Left ventricle myocardium superior (tissue), 1 donor: ENCODE measurements around the gene NUDT1. TPM values are rescaled to one million over a fixed set of nuclear protein-coding genes. Genes with fewer than 3 reads are reported as not detected.

Experiments
- ATAC-seq: fragments of 200-7000 bp; cut with Tn5 transposase; one replicate; pipeline ENCODE4 v1.9.1; 2020; ENCODE audit warnings: mild to moderate bottlenecking, moderate library complexity
- DNase-seq: peaks from one replicate; pipeline ENCODE4 v3.0.0-alpha.2; 2020
- intact Hi-C: fragments of 100-400 bp; cut with micrococcal nuclease; formaldehyde crosslinking; loops from one replicate; pipeline ENCODE4 v1.11.0; 2022
- total RNA-seq: library from RNA; stranded (reverse); fragmentation: NEBNext Ultra II Directional; extraction: Animal tissue kit (Norgen Biotek cat#: 25700); gene quantifications from one replicate; pipeline ENCODE4 v1.2.1, GENCODE V29; 2021
- donor health status: DM: no; HTN: yes; CAD: no; lungs with severe emphysema.

The NUDT1 gene
- total RNA-seq, 1 donor from 2014 or later: 13.2 TPM

DNA sequence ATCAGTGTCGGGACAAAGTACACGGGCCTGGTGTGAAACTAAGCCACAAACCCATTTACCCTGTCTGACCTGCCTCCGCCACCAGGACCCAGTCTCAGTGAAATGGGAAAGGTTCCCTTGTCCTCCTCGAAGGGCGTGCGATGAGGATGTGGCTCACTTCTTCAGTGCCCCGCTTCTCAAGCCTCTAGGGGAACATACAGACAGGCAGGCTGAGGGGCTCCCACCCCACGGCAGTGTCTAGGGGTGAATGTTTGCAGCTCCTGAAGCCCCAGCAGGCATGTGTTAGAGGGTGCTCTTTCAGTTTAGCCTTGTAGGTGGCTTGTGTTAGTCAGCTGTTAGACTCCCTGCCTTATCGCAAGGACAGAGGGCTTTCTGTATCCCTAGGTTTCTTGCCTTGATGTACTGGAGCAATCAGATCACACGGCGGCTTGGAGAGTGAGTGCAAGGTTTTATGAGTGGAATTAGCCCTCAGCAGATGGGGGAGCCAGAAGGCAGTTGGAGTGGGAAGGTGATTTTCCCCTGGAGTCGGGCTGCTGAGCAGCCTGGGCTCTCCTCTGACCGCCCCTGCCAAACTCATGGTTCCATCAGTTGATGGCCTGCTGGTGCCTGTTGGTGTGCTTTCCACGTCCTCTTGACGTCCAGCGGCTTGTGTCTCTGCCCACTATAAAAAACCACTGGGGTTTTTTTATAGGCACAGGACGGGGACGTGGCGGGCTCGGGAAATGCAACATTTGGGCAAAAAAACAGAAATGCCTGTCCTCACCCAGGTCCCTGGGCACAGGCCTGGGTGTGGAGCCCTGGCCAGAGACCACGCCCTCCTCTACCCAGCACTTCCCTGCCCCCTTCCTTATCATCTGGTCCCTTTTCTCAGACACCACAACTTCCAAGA, 759 bp downstream of the NUDT1 start:
- no peak for DNase-seq
- no peak for ATAC-seq
- intact Hi-C loops: no loop called here

DNA sequence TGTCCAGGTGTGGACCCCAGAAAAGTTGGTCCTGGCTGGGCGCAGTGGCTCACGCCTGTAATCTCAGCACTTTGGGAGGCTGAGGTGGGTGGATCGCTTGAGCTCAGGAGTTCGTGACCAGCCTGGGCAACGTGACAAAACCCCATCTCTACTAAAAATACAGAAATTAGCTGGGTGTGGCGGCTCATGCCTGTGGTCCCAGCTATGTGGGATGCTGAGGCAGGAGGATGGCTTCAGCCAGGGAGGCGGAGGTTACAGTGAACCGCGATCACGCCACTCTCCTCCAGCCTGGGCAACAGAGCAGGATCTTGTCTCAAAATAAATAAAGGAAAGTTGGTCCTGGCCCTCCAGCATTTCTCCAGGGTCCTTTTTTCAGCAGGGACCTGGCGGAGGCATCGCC, 1.4 kb downstream of the NUDT1 start:
- no peak for ATAC-seq
- no peak for DNase-seq
- intact Hi-C loops: no loop called here

DNA sequence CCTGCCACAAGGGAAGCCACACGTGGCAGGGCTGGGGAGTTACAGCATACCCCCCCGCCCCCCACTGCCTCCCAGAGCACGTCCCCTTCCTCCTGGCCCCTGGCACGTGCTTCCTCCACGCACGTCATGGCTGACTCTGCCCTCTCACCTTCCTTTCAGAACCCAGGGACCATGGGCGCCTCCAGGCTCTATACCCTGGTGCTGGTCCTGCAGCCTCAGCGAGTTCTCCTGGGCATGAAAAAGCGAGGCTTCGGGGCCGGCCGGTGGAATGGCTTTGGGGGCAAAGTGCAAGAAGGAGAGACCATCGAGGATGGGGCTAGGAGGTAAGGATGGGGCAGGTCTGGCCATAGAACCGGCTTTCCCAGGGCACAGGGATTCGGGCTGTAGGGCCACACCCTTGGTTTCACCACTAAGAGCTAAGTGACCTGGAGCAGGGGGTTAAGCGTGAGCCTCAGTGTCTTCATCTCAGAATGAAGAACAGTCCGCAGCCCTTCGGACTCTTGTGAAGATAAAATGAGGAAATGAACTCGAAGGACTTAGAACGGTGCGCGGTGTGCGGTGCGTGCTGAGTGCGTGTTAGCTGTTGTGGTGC, 2.5 kb downstream of the NUDT1 start:
- intact Hi-C loops: no loop called here
- ATAC-seq (no peak), DNase-seq (no peak)

DNA sequence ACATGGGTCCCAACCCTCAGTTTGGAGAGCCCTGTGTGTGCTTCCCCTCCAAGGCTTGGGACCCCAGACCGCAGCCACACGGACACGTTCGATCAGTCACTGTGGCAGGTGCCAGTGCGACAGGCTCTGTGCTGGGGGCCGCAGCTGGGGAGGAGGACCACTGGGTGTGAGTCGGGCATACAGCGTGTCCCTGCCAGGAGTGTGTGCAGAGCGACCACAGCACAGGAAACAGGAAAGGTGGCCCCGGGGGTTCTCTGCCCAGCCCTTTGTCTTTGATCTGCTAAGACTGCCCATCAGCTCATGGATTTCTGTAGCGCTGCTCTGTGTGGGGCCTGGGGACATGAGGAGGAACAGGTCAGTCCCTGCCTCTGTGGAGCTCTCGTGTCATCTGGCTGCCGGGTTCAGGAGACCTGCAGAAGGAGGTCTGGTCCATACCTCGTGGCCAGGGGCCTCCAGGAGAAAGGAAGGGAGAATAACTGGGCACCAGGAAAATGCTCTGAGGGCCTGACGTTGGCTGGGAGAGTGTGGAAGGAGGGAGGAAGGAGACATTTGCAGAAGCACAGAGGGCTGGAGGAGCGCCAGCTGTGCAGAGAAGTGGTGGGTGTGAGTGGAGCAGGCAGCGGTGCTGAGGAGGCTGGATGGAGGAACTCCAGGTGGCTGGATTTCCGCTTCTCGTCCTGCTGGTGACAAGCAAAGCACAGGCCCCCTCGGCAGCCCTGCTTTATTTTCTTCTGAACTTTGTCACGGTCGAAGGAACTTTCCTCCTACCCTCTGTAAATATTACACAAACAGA, 4.1 kb downstream of the NUDT1 start:
- intact Hi-C loops: no loop called here
- DNase-seq: peak; percentile 70
- ATAC-seq: no peak

DNA sequence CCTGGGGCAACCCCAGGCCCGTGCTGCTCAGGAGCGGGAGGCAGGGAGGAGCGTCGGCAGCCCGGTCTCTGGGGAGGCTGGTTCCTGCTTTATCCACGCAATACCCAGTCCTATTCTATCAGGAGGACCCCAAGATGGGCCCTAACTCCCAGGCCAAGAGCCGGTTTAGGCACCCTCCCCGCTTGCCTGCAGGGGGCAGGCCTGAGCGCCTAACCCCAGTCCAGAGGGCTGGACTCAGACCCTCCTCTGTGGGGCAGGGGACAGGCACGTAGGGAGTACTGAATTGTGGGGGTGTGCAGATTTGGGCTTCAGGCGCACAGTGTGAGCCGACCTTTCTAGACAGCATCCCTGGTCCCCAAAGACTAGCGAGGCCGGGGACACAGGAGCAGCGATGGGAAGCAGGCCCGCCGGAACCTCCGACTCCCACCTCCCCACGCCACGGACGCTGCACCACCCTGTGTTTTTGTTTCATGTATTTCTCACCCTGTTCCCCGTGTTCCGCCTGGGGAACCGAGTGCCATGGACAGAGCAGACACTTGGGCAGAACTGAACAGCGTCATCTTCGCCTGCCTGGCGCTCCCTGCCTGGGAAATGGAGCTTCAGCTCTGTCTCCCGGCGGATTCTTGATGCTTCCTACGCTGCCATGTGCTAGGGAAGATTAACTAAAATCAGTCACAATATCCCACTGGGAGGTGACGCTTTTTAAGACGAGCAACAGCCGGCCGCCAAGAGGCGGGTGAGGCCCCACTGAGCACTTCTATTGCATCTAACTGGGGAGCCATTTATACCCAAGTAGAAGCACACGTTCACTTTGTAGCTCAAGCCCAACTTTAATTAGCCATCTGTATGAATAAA, 5.3 kb downstream of the NUDT1 start:
- intact Hi-C loops: no loop called here
- DNase-seq: no peak
- peak; percentile 48 for ATAC-seq

DNA sequence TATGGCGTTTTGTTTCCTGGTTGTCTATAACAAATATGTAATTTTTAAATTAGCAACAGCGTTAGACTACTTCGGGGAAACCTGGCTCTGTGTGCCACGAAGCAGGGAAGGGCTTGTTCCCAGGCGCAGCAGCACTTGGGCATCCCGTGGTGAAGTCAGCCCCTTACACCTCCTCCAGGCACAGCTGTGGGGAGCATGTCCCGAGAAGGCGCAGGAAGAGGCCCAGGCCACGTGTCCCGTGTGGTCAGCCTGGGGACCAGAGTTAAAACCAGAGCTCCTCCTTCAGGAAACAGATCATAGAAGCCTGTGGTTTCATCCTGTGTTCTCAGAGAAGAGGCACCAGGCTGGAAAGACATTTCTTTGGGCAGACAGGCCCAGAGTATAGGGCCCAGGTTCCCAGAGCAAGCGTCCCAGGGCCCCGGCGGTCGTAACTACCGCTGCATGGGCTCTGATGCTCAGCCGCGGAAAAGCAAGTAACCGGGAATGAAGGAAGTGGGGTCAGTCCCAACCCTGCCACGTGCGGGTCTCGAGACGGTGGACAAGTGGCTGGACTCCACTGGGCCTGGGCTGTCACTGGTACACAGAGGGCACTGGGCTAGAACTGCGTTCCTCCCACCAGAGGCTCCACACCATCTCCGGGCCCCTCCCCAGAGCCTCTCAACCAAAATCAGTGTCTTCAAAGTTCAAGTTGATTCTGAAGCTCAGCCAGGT, 7.1 kb downstream of the NUDT1 start:
- intact Hi-C loops: no loop called here
- DNase-seq: peak; percentile 75
- ATAC-seq: peak; percentile 83

DNA sequence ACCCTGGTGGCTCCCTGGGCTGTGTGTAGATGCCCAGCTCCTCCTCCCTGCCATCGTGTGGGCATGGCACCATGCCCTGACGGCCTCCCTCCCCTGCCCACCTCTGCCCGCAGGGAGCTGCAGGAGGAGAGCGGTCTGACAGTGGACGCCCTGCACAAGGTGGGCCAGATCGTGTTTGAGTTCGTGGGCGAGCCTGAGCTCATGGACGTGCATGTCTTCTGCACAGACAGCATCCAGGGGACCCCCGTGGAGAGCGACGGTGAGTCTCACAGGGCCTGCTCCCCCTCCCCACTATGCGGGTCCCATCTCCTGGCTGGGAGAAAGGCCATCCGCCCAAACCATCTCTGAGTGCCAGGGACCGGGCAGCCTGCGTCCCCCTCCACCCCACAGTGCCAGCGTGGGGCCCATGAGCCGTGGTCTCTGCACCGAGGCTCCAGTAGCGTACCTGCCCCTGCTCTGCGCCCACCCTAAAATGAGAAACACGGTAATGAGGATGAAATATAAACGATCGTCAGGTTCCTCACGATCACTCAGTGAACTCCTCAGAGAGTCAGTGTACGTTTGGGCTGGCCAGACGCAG, 7.8 kb downstream of the NUDT1 start:
- no peak for ATAC-seq
- DNase-seq: no peak
- intact Hi-C loops: no loop called here

DNA sequence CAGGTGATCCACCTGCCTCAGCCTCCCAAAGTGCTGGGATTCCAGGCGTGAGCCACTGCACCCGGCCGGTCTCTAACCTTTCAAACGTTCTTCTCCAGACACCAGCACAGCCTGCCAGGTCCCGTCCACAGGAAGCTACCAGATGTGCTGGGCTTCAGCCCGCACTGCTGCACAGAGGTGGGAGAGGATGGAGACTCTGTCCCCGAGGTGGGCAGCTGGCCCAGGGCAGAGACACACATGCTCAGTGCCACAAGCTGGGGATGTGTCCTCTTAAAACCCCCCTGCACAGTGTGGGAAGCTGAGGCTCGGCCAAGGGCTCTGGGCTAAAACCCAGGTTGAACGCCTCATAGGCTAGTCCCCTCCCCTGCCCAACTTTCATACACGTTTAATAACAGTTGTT, 9.4 kb downstream of the NUDT1 start:
- intact Hi-C loops: no loop called here
- ATAC-seq: no peak
- DNase-seq: no peak

DNA sequence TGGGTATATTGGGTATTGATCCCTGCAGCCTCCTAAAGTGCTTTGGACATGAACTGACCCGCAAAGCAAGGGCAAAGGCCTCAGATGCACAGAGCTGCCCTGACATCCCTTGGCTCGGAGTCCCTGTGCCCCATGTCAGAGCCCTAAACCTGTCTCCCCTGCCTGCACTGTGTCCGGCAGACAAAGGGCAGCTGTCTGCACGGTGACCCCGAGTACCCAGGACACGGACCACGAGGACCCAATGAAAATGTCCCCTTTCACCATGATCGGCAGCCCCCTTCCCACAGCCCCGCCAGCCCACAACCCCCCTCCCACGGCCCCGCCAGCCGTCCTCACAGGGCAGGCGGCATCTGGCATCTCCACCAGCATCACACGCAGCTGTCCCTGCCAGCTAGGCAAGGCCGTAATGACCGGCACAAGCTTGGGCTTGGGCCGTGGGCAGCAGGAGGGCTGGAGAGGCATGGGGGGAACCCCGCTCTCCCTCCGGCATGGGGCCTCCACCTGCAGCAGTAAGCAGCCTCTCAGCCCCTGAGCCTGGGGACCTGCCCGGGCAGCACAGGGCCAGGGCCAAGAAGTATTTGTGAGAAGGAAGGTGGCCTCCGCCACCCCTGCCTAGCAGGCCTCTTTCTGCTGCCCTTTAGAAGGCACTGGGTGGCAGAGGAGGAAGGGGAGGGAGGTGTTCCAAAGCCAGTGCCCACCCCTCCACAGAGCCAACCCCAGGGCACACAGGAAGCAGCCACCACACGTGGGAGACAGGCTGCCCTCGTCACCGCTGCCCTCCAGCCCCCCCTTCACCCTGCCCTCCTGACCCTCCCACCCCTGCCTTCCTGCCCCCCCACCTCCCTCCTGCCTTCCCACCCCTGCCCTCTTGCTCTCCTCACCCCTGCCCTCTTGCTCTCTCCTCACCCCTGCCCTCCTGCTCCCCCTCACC, 10.1 kb downstream of the NUDT1 start:
- intact Hi-C loops: no loop called here
- ATAC-seq (no peak), DNase-seq (no peak)

DNA sequence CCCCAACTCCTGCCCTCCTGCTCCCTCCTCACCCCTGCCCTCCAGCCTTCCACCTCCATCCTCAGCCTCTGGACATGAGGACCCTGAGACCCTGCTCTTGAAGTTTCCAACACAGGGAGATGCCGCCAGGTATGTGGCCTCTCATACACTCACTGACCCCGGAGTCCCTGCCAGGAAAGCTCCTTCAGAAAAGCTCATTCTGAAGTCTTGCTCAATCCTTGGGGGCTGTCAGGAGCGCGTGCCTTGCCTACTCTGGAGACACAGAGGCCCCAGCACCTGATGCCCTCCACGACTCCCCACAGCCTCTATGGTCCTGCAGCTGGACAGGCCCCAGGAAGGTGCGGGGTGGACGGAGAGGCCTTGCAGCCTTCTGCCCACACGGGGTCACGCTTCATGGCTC, 11.0 kb downstream of the NUDT1 start:
- ATAC-seq (no peak), DNase-seq (no peak)
- intact Hi-C loops: no loop called here

DNA sequence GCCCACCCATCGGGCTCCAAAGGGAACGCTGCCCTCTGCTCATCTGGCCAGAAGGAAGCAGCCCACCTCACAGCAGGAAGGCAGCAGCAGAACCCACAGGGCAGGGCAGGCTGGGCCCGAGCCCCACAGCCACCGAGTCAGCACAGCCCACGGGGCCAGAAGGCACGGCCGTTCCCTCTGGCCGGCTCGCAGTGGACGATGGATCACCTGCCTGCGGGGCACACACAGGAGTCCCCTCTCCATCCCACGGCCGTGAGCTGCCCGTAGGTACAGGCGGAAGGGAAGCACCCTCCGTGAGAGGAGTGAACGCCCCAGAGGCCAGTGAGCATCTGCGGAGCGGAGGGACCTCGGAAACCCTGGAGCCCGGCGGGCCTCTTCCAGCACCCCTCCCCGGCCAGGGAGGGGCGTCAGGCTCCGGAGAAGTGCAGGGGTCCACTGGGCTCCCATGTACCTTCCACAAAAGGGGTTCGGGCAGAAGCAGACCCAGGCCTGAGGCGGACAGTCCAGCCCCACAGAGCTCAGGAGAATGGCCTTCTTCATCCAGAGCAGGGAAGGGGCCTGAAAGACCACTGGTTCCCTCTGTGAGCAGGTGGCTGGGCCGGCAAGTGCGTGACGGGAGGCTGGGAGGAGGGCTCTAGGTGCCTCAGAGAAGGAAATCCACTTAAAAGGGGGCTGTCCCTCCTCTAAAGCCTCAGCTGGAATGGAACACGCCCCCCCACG, 11.7 kb downstream of the NUDT1 start:
- no peak for DNase-seq
- ATAC-seq: no peak
- intact Hi-C loops: no loop called here

DNA sequence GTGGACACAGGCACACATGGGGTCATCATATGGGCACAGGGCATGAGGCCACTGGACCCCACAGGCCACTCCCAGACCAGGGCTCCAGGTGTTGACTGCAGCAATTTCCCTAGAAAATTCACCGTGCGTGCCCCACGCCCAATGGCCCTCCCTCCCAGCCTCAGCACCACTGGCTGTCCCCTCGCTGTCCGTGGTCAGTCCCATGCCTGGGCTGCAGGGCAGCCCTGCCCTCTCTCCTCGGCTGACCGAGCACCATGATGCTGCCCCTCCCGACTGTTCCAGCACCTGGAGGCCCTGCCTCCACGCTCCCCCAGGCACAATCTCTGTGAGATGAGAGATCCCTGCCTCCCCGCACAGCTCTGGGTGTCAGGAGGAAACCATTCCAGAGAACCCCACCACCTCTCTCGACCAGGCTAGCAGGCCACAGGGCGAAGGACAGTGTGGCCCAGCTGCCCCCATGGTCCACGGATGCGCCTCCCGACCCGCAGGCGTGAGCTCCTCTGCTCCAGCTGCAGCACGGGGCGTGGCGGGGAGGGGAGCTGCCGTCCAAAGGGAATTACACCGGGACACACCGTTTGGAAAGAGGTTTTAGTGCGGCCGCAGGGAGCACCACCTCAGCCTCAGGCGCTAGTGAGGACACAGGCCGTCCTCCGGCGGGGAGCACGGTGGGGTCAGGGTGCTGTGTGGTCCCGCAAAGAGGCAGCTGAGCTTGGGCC, 12.6 kb downstream of the NUDT1 start:
- no peak for ATAC-seq
- DNase-seq: no peak
- intact Hi-C loops: no loop called here

DNA sequence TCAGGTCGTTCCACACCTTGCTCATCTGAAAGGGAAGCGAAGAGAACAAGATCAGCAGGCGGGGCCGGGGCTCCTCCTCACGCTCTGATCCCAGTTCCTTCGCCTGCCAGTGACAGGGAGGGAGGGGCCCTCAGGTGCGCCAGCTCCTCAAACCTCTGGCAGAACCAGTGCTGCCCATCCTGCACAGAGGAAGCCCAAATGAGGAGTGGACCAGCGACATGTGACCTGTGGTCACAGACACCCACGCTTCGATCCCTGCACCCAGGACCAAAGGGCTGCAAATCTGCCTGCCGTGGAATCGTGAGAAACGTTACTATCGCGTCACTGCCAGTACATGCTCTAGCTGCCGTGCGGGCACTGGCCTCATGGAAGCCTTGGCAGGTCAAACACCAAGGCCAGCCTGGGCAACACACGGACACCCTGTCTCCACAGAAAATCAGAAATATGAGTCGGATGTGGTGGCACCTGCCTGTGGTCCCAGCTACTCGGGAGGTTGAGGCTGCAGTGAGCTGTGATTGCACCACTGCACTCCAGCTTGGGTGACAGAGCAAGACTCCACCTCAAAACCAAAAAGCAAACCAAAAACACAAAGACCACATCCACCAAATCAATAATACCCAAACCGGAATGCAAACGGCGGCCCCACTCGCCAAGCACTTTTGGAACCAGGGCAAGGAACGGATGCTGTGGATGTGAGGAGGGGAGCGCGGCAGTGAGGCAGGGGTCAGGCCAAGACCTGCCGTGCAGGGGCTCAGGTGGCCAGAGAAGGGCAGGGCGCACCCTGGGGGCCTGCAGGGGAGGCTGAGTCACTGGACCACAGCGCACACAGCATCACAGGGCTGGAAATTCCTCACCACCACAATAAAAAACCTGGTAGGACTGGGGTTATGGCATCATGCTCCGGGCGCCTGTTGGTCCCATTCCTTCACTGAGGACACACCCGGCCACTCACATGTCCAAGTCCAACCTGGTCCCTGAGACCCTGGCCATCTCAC, 13.4 kb downstream of the NUDT1 start:
- intact Hi-C loops: no loop called here
- DNase-seq (no peak), ATAC-seq (no peak)

DNA sequence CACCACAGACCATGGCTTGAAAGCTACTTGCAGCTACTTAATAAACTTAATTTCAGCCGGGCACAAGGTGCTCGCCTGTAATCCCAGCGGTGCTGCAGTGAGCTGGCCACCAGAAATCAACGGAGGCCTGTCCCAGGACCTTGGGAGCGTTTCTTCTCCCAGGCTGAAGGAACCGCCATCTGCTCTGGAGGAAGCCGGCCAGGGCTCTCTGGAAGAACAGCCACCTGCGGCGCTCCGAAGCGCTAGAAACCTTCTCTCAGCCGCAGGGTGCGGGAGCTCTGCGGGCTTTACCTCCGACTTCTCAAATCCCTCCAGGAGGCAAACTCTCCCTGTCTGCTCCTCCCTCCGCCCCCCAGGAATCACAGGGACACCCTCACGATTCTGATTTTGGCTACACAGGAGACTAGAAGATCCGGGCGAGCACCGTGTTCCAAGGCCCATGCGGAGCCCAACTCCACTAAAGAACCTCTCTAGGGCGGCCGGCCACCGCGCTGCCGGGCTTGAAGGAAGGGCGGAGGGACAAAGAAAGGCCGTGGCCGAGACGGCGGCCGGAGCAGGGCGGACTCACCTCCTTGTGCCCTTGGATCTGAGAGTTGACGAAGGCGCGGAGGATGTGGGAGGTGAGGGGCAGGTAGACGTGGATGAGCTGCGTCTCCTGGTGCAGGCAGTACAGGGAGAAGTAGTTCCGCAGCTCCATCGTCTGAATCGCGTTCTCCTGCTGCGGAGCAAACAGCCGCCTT, 14.4 kb downstream of the NUDT1 start:
- DNase-seq (no peak), ATAC-seq (no peak)
- intact Hi-C loops: no loop called here
